IMR-90 (cell line): ENCODE measurements around the gene OSBP. TPM values are rescaled to one million over a fixed set of nuclear protein-coding genes. Genes with fewer than 3 reads are reported as not detected.

Source experiments
- ATAC-seq: fragments of 200-7000 bp; cut with Tn5 transposase; 2 replicates; pipeline ENCODE4 v1.9.1; 2020; ENCODE audit warnings: low read depth, mild to moderate bottlenecking, moderate library complexity
- BruUV-seq: library from RNA; stranded (reverse); fragments of 400-500 nt; replicated peaks from 2 replicates; lab custom pipeline; 2021; lab: Mats Ljungman, UMichigan
- CTCF ChIA-PET: fragments of 300-600 bp; formaldehyde crosslinking; extraction: SDS; loops from one replicate; lab custom pipeline; 2021; ENCODE audit warnings: antibody characterized with exemption; lab: Yijun Ruan, JAX
- POLR2A ChIA-PET: fragments of 300-600 bp; sonication (Branson Sonifier 250); formaldehyde crosslinking; loops from one replicate; lab custom pipeline; 2022; ENCODE audit warnings: antibody characterized with exemption; ENCODE audit not compliant: unreplicated experiment; lab: Charles Lee
- DNase-seq: peaks from one replicate; pipeline ENCODE4 v3.0.0; 2013
- H2AFZ ChIP-seq: replicated peaks from 2 replicates; pipeline ENCODE3; 2013; ENCODE audit warnings: low read length, mild to moderate bottlenecking; ENCODE audit not compliant: poor library complexity
- H2AK5ac ChIP-seq: 2 replicates; pipeline ENCODE4 v1.6.1; 2013; ENCODE audit warnings: low read depth, low read length, inconsistent platforms
- H2AK9ac ChIP-seq: replicated peaks from 2 replicates; pipeline ENCODE3; 2013; ENCODE audit warnings: mild to moderate bottlenecking, low read depth, low read length, moderate library complexity; ENCODE audit not compliant: poor library complexity
- H2BK120ac ChIP-seq: 2 replicates; pipeline ENCODE4 v1.6.1; 2013; ENCODE audit warnings: low read depth, low read length, inconsistent platforms
- H2BK15ac ChIP-seq: 3 replicates; pipeline ENCODE4 v1.6.1; 2013; ENCODE audit warnings: low read depth, low read length, inconsistent platforms
- H2BK20ac ChIP-seq: 2 replicates; pipeline ENCODE4 v1.6.1; 2013; ENCODE audit warnings: low read depth, mild to moderate bottlenecking, inconsistent platforms, low read length, moderate library complexity
- H2BK5ac ChIP-seq: 2 replicates; pipeline ENCODE4 v1.6.1; 2013; ENCODE audit warnings: mild to moderate bottlenecking, low read depth, low read length, inconsistent platforms; ENCODE audit not compliant: poor library complexity, severe bottlenecking
- H3K14ac ChIP-seq: replicated peaks from 2 replicates; pipeline ENCODE4 v1.6.1; 2013; ENCODE audit warnings: low read depth, low read length, inconsistent platforms
- H3K18ac ChIP-seq: 2 replicates; pipeline ENCODE4 v1.6.1; 2013; ENCODE audit warnings: low read depth, low read length, control low read depth
- H3K23ac ChIP-seq: 2 replicates; pipeline ENCODE4 v1.6.1; 2013; ENCODE audit warnings: low read depth, low read length, inconsistent platforms
- H3K27ac ChIP-seq: 2 replicates; pipeline ENCODE4 v1.5.1; 2013; ENCODE audit warnings: mild to moderate bottlenecking, control low read depth, low read length; ENCODE audit not compliant: insufficient read depth
- H3K27me3 ChIP-seq: 2 replicates; pipeline ENCODE4 v1.6.1; 2013; ENCODE audit warnings: low read length; ENCODE audit not compliant: control insufficient read depth, insufficient read depth
- H3K36me3 ChIP-seq: 2 replicates; pipeline ENCODE4 v1.6.1; 2013; ENCODE audit warnings: low read length, mixed read lengths; ENCODE audit not compliant: control insufficient read depth, insufficient read depth
- H3K4ac ChIP-seq: 2 replicates; pipeline ENCODE4 v1.6.1; 2013; ENCODE audit warnings: low read depth, low read length, inconsistent platforms
- H3K4me1 ChIP-seq: 2 replicates; pipeline ENCODE4 v1.6.1; 2013; ENCODE audit warnings: low read length, mixed read lengths; ENCODE audit not compliant: control insufficient read depth, insufficient read depth
- H3K4me2 ChIP-seq: 2 replicates; pipeline ENCODE4 v1.6.1; 2013; ENCODE audit warnings: low read depth, mild to moderate bottlenecking, control low read depth, low read length, moderate library complexity
- H3K4me3 ChIP-seq: 2 replicates; pipeline ENCODE4 v1.5.1; 2013; ENCODE audit warnings: low read depth, mild to moderate bottlenecking, control low read depth, low read length, moderate library complexity; ENCODE audit not compliant: insufficient read depth
- H3K56ac ChIP-seq: 2 replicates; pipeline ENCODE4 v1.6.1; 2013; ENCODE audit warnings: low read length, inconsistent platforms; ENCODE audit not compliant: insufficient read depth; ENCODE audit errors: extremely low read depth
- H3K79me1 ChIP-seq, 2 experiments: 2 replicates each; pipeline ENCODE4 v1.6.1; 2013; ENCODE audit warnings: low read length in 2 of 2, inconsistent platforms in 1 of 2, low read depth in 1 of 2
- H3K9ac ChIP-seq: 2 replicates; pipeline ENCODE4 v1.6.1; 2013; ENCODE audit warnings: low read depth, low read length, control low read depth
- H3K9me1 ChIP-seq: 2 replicates; pipeline ENCODE4 v1.6.1; 2013; ENCODE audit warnings: low read length, inconsistent platforms; ENCODE audit not compliant: insufficient read depth
- H3K9me3 ChIP-seq: 2 replicates; pipeline ENCODE4 v1.6.1; 2013; ENCODE audit warnings: low read length; ENCODE audit not compliant: control insufficient read depth, insufficient read depth
- H4K20me1 ChIP-seq: 2 replicates; pipeline ENCODE4 v1.6.1; 2013; ENCODE audit warnings: low read length, inconsistent platforms; ENCODE audit not compliant: insufficient read depth
- H4K5ac ChIP-seq: 2 replicates; pipeline ENCODE4 v1.6.1; 2013; ENCODE audit warnings: mild to moderate bottlenecking, low read depth, low read length, control low read depth
- H4K8ac ChIP-seq, 2 experiments: 2 replicates each; pipeline ENCODE4 v1.6.1; 2013; ENCODE audit warnings: low read depth in 2 of 2, low read length in 2 of 2, control low read depth in 1 of 2, inconsistent platforms in 1 of 2
- H4K91ac ChIP-seq: 2 replicates; pipeline ENCODE4 v1.6.1; 2013; ENCODE audit warnings: low read depth, low read length, inconsistent platforms; ENCODE audit not compliant: insufficient read depth
- CHD1 ChIP-seq: IDR thresholded peaks from 2 replicates; pipeline ENCODE4 v1.6.1; 2012; ENCODE audit warnings: low read depth, low read length, improper control_type of control experiment
- MXI1 ChIP-seq: IDR thresholded peaks from 2 replicates; pipeline ENCODE4 v1.6.1; 2012; ENCODE audit warnings: low read depth, mild to moderate bottlenecking, low read length, moderate library complexity, borderline replicate concordance
- POLR2A ChIP-seq: IDR thresholded peaks from 2 replicates; pipeline ENCODE4 v1.6.1; 2012; ENCODE audit warnings: mild to moderate bottlenecking, low read depth, low read length
- WGBS, 2 experiments: methylation state at CpG; one replicate each; pipeline versions ENCODE4 v1.1.5 to v1.1.7; 2013; ENCODE audit warnings: missing lambda C conversion rate in 2 of 2; ENCODE audit not compliant: insufficient read length in 1 of 2; ENCODE audit errors: extremely low coverage in 2 of 2; 5-methylcytosine and 5-hydroxymethylcytosine counted together
- dilution Hi-C: fragments of 300-500 bp; cut with HindIII; formaldehyde crosslinking; loops from one replicate; pipeline ENCODE4 v1.14.3; 2018; ENCODE audit warnings: low sequenced_read_pairs; ENCODE audit not compliant: unreplicated experiment
- in situ Hi-C: fragments of 300-500 bp; cut with MboI; formaldehyde crosslinking; loops from 3 replicates; pipeline ENCODE4 v1.14.3; 2019; ENCODE audit warnings: low sequenced_read_pairs, inconsistent platforms, mixed read lengths
- intact Hi-C: fragments of 100-400 bp; cut with micrococcal nuclease; formaldehyde crosslinking; loops from 2 replicates; pipeline ENCODE4 v1.10.0; 2022
- polyA plus RNA-seq, 3 experiments: library from polyadenylated mRNA; depleted of rRNA; stranded (reverse); fragments of >200 nt; gene quantifications; 2 replicates each; pipeline ENCODE4 v1.2.3, GENCODE V29; 2012; ENCODE audit warnings: low replicate concordance in 1 of 3
- total RNA-seq: library from RNA; depleted of rRNA; stranded (reverse); fragments of >200 nt; gene quantifications from 2 replicates; pipeline ENCODE4 v1.2.3, GENCODE V29; 2012
- TF ChIP-seq, protein P1 (sequence below): fragments of 150-350 bp; IDR thresholded peaks from 2 replicates; pipeline ENCODE4 v1.6.1; 2016; ENCODE audit warnings: low read depth, mild to moderate bottlenecking, low read length, moderate library complexity, borderline replicate concordance

OSBP gene
- total and polyA plus RNA-seq, 2 of the 4 experiments (the other 2 are of a cell fraction) = 22.1 to 27.4 TPM

DNA sequence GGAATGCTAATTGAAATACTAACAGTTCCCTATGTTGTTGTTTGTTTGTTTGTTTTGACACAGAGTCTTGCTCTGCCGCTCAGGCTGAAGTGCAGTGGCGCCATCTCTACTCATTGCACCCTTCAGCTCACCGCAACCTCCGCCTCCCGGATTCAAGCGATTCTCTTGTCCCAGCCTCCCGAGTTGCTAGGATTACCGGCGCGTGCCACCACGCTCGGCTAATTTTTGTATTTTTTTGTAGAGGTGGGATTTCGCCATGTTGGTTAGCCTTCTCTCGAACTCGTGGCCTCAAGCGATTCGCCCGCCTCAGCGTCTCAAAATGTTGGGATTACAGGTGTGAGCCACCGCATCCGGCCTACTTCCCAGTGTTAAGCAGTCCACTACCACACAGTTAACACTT is 62.3 kb downstream of the OSBP start:
- 0 out of 2 replicates have a peak, but pooled peaks cover 3% of the 10 kb centered on the region for H3K4me1 ChIP-seq
- no peaks in the 10 kb centered on the region for H3K9me1 ChIP-seq
- no peak overlapping the region for H3K27ac ChIP-seq
- no peak overlapping the region for H3K4ac ChIP-seq
- no peak overlapping the region for H2BK120ac ChIP-seq
- no peak overlapping the region for H3K18ac ChIP-seq
- DNase-seq (no peak), ATAC-seq (no peak)
- TF ChIP-seq, protein P1, sequence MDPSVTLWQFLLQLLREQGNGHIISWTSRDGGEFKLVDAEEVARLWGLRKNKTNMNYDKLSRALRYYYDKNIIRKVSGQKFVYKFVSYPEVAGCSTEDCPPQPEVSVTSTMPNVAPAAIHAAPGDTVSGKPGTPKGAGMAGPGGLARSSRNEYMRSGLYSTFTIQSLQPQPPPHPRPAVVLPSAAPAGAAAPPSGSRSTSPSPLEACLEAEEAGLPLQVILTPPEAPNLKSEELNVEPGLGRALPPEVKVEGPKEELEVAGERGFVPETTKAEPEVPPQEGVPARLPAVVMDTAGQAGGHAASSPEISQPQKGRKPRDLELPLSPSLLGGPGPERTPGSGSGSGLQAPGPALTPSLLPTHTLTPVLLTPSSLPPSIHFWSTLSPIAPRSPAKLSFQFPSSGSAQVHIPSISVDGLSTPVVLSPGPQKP = no peak
- no peak for TF ChIP-seq MXI1
- TF ChIP-seq CHD1 = no peak
- TF ChIP-seq POLR2A = no peak
- H2AK9ac ChIP-seq = no peak overlapping the region
- no peak overlapping the region for H3K14ac ChIP-seq
- no peak overlapping the region for H2BK15ac ChIP-seq
- no peak overlapping the region for H4K5ac ChIP-seq
- no peak overlapping the region for H3K4me2 ChIP-seq
- no peak overlapping the region for H2BK20ac ChIP-seq
- H2AK5ac ChIP-seq = no peak overlapping the region
- H4K8ac ChIP-seq = no peak overlapping the region
- no peak overlapping the region for H2BK5ac ChIP-seq
- H3K4me3 ChIP-seq = no peak overlapping the region
- H3K9ac ChIP-seq = no peak overlapping the region
- H4K20me1 ChIP-seq = peaks cover 10% of the 10 kb centered on the region
- no peaks in the 10 kb centered on the region for H3K36me3 ChIP-seq
- no peaks in the 10 kb centered on the region for H3K27me3 ChIP-seq
- H3K23ac ChIP-seq = no peak overlapping the region
- dilution Hi-C loops (no loop called here), intact Hi-C loops (loop anchor here (5.0 to 10.0 kb wide), 2 partner anchors 249 to 979 kb away; partner anchors contain the start of genes LPXN and ZFP91), in situ Hi-C loops (loop anchor here (10.0 to 25.0 kb wide), 2 partner anchors 251 to 966 kb away; partner anchors contain the start of genes LPXN and ZFP91)
- no peaks in the 10 kb centered on the region for H3K79me1 ChIP-seq
- no peak overlapping the region for H4K91ac ChIP-seq
- CTCF ChIA-PET = no interaction called here
- no TSS peak for BruUV-seq
- POLR2A ChIA-PET = no interaction called here
- H3K56ac ChIP-seq = no peak overlapping the region
- WGBS, 2 experiments = no CpG with 5 or more reads among the region's 21 CpGs
- H3K9me3 ChIP-seq = no peaks in the 10 kb centered on the region
- H2AFZ ChIP-seq = no peak overlapping the region
